ENCODE data around the gene UCK2. TPM values are rescaled to one million over a fixed set of nuclear protein-coding genes. Genes with fewer than 3 reads are reported as not detected.

Gene UCK2
- total RNA-seq, 1 donor from 2014 or later, result 111 TPM

DNA sequence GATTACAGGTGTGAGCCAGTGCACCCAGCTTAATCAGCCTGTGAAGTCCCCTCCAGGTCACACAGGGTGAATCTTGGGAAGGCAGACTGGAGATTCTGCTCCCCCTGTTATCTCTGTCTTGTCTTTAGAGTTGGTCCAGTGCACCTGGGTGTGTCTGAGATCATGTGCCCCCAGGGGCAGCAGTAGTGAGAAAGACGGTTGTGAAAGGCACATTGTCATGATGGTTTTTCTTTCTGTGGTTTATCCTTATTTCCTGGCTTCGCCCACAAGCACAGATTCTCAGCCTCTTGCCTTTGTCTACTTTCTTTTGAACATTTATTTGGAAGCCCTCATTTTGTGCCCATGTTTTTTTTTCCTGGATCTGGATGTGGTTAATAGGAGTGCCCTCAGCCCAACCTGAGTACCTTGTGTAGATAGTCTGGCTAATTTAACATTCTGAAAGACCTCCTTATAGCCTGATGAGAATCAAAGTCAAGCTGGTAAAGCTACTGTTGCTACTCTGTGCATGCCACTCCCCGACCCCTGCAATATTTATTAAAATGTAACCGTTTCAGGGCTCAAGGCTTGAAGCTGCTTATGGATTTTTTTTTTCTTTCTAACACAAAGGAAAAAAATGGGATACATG, 23.7 kb downstream of the UCK2 start:
- peak overlapping the region; percentile 40 for H3K4me2 ChIP-seq (ENCODE audit: low read length)
- H3K4me3 ChIP-seq (ENCODE audit: insufficient read depth, low read depth, low read length), result no peak overlapping the region
- peak overlapping the region; percentile 82 for H3K27ac Mint-ChIP-seq (ENCODE audit: unreplicated experiment)
- H3K9ac ChIP-seq (ENCODE audit: low read length), result no peak overlapping the region
- H3K36me3 ChIP-seq (ENCODE audit: insufficient read depth, low read length), result no peaks in the 10 kb centered on the region
- H3K4me3 Mint-ChIP-seq (ENCODE audit: unreplicated experiment), result peak overlapping the region; percentile 3
- TF ChIP-seq EZH2 (IDR thresholded peaks at IDR 0.05; ENCODE audit: insufficient read depth, low read length), result no peak
- TF ChIP-seq, protein P1, sequence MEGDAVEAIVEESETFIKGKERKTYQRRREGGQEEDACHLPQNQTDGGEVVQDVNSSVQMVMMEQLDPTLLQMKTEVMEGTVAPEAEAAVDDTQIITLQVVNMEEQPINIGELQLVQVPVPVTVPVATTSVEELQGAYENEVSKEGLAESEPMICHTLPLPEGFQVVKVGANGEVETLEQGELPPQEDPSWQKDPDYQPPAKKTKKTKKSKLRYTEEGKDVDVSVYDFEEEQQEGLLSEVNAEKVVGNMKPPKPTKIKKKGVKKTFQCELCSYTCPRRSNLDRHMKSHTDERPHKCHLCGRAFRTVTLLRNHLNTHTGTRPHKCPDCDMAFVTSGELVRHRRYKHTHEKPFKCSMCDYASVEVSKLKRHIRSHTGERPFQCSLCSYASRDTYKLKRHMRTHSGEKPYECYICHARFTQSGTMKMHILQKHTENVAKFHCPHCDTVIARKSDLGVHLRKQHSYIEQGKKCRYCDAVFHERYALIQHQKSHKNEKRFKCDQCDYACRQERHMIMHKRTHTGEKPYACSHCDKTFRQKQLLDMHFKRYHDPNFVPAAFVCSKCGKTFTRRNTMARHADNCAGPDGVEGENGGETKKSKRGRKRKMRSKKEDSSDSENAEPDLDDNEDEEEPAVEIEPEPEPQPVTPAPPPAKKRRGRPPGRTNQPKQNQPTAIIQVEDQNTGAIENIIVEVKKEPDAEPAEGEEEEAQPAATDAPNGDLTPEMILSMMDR (IDR thresholded peaks at IDR 0.05; ENCODE audit: insufficient read depth, low read depth, low read length), result no peak
- H3K4me1 Mint-ChIP-seq (ENCODE audit: low read depth, unreplicated experiment), result peaks cover 62% of the 10 kb centered on the region
- no peak overlapping the region for H3K27ac ChIP-seq (ENCODE audit: low read depth, low read length)
- no peaks in the 10 kb centered on the region for H3K27me3 Mint-ChIP-seq (ENCODE audit: low read depth, unreplicated experiment)
- peaks cover 2% of the 10 kb centered on the region for H3K9me3 Mint-ChIP-seq (ENCODE audit: unreplicated experiment)
- H2AFZ ChIP-seq (ENCODE audit: low read depth, low read length), result no peak overlapping the region
- no peaks in the 10 kb centered on the region for H3K9me3 ChIP-seq (ENCODE audit: insufficient read depth, low read depth, low read length)
- no peaks in the 10 kb centered on the region for H3K27me3 ChIP-seq (ENCODE audit: insufficient read depth, low read length)
- DNase-seq (ENCODE audit: low read depth), result peak; percentile 37
- H3K36me3 Mint-ChIP-seq (ENCODE audit: low read depth, unreplicated experiment), result peaks cover 7% of the 10 kb centered on the region
- FAIRE-seq, result no peak
- H3K4me1 ChIP-seq (ENCODE audit: insufficient read depth, low read length), result peaks cover 21% of the 10 kb centered on the region
- peaks cover 91% of the 10 kb centered on the region for H3K79me2 ChIP-seq (ENCODE audit: insufficient read depth, low read length)
- peaks cover 52% of the 10 kb centered on the region for H4K20me1 ChIP-seq (ENCODE audit: insufficient read depth, low read length)

DNA sequence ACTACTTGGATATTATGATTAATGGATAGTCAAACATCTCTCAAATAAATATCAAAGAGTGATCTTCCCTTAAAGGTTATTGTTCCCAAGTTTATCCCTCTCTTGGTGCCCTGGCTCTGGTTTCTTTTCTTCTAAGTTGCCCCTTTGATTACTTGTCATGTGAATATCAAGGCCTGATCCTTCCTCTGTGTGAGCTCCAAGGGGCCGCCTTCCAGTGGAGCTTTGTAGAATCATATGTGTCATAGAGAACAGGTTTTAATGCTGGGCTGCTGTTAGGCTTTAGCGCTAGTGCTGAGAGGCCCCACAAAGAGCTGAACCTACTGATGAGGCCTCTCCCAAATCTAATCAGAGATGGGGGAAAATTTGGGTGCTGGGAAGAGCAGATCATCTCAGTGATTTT, 25.5 kb downstream of the UCK2 start:
- Histone ChIP-seq H3K9ac (ENCODE audit: low read length) (no peak overlapping the region), H3K36me3 (ENCODE audit: insufficient read depth, low read length) (no peaks in the 10 kb centered on the region), H4K20me1 (ENCODE audit: insufficient read depth, low read length) (peaks cover 52% of the 10 kb centered on the region), H3K27me3 (ENCODE audit: insufficient read depth, low read length) (no peaks in the 10 kb centered on the region), H3K4me2 (ENCODE audit: low read length) (no peak overlapping the region), H3K4me1 (ENCODE audit: insufficient read depth, low read length) (peaks cover 28% of the 10 kb centered on the region), H3K9me3 (ENCODE audit: insufficient read depth, low read depth, low read length) (no peaks in the 10 kb centered on the region), H3K4me3 (ENCODE audit: insufficient read depth, low read depth, low read length) (no peak overlapping the region), H2AFZ (ENCODE audit: low read depth, low read length) (no peak overlapping the region), H3K79me2 (ENCODE audit: insufficient read depth, low read length) (peaks cover 91% of the 10 kb centered on the region), H3K27ac (ENCODE audit: low read depth, low read length) (no peak overlapping the region)
- no peak for TF ChIP-seq EZH2 (IDR thresholded peaks at IDR 0.05; ENCODE audit: insufficient read depth, low read length)
- TF ChIP-seq, protein P1 (IDR thresholded peaks at IDR 0.05; ENCODE audit: insufficient read depth, low read depth, low read length), result no peak
- FAIRE-seq (no peak), DNase-seq (ENCODE audit: low read depth) (no peak)
- Mint-ChIP-seq H3K27me3 (ENCODE audit: low read depth, unreplicated experiment) (no peaks in the 10 kb centered on the region), H3K36me3 (ENCODE audit: low read depth, unreplicated experiment) (peaks cover 7% of the 10 kb centered on the region), H3K4me1 (ENCODE audit: low read depth, unreplicated experiment) (peaks cover 72% of the 10 kb centered on the region), H3K4me3 (ENCODE audit: unreplicated experiment) (no peak overlapping the region), H3K27ac (ENCODE audit: unreplicated experiment) (peak overlapping the region; percentile 92), H3K9me3 (ENCODE audit: unreplicated experiment) (peaks cover 2% of the 10 kb centered on the region)

DNA sequence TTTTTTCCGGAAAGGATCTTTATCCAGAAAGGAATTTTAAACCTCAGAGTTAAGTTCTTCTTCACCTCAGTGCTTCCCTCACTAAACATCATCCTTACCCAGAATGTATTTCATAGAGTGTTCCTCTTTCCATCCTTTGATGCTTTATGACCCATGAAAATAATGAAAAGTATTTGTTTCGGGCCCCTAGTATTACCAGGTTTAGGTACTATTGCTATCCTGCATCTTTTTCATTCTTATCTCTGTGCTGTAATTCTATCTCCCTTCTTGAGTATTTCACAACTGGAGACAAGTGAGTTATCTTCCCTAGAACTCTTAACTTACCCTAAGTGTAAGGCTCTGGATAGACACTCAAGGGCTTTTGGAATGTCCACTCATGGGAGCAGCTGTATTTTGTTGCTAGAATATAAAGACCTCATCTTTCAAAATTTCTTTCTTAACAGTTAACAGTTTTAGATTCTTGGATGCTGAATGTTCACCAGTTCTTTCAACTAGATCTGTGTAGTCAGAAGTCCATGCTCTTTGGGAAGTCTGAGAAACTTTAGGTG, 26.2 kb downstream of the UCK2 start:
- peak; percentile 26 for FAIRE-seq
- peak overlapping the region; percentile 57 for H3K9ac ChIP-seq (ENCODE audit: low read length)

More for the DNA sequence above, 26.2 kb downstream of the UCK2 start:
- Histone ChIP-seq H3K4me3 (ENCODE audit: insufficient read depth, low read depth, low read length) (no peak overlapping the region), H4K20me1 (ENCODE audit: insufficient read depth, low read length) (peaks cover 53% of the 10 kb centered on the region), H3K27me3 (ENCODE audit: insufficient read depth, low read length) (no peaks in the 10 kb centered on the region), H3K4me2 (ENCODE audit: low read length) (peak overlapping the region; percentile 61), H3K27ac (ENCODE audit: low read depth, low read length) (peak overlapping the region; percentile 81), H3K79me2 (ENCODE audit: insufficient read depth, low read length) (peaks cover 91% of the 10 kb centered on the region), H3K36me3 (ENCODE audit: insufficient read depth, low read length) (no peaks in the 10 kb centered on the region), H2AFZ (ENCODE audit: low read depth, low read length) (no peak overlapping the region), H3K4me1 (ENCODE audit: insufficient read depth, low read length) (peaks cover 28% of the 10 kb centered on the region), H3K9me3 (ENCODE audit: insufficient read depth, low read depth, low read length) (no peaks in the 10 kb centered on the region)
- Mint-ChIP-seq H3K4me3 (ENCODE audit: unreplicated experiment) (peak overlapping the region; percentile 41), H3K27ac (ENCODE audit: unreplicated experiment) (peak overlapping the region; percentile 92), H3K27me3 (ENCODE audit: low read depth, unreplicated experiment) (no peaks in the 10 kb centered on the region), H3K4me1 (ENCODE audit: low read depth, unreplicated experiment) (peaks cover 78% of the 10 kb centered on the region), H3K36me3 (ENCODE audit: low read depth, unreplicated experiment) (peaks cover 4% of the 10 kb centered on the region), H3K9me3 (ENCODE audit: unreplicated experiment) (peaks cover 1% of the 10 kb centered on the region)
- no peak for DNase-seq (ENCODE audit: low read depth)
- TF ChIP-seq EZH2 (IDR thresholded peaks at IDR 0.05; ENCODE audit: insufficient read depth, low read length), result no peak
- TF ChIP-seq, protein P1 (IDR thresholded peaks at IDR 0.05; ENCODE audit: insufficient read depth, low read depth, low read length), result no peak
